H1 (cell line): ENCODE results near the gene SUMF1.

Experiments
- CREB1 ChIP-seq: IDR thresholded peaks from 2 replicates; pipeline ENCODE4 v1.6.1; 2012; ENCODE audit warnings: inconsistent platforms
- CTCF ChIP-seq, 3 experiments: IDR thresholded peaks; 1 replicate in 2 of 3; 2 replicates in 1 of 3; pipeline versions ENCODE4 v1.5.1 to v1.6.1; 2011; ENCODE audit warnings: low read length in 3 of 3, mild to moderate bottlenecking in 3 of 3, inconsistent platforms in 2 of 3, low read depth in 1 of 3, moderate library complexity in 1 of 3; ENCODE audit not compliant: insufficient read depth in 1 of 3; ENCODE audit errors: control extremely low read depth in 1 of 3
- EZH2 ChIP-seq: fragments of 200-600 bp; sonication (generic); IDR thresholded peaks from 2 replicates; pipeline ENCODE4 v1.7.1; 2012; ENCODE audit warnings: low read depth, mild to moderate bottlenecking, moderate library complexity, low read length, inconsistent platforms; ENCODE audit not compliant: severe bottlenecking
- FOSL1 ChIP-seq: IDR thresholded peaks from 2 replicates; pipeline ENCODE4 v1.6.1; 2011; ENCODE audit warnings: mild to moderate bottlenecking, low read depth, low read length, moderate library complexity; ENCODE audit not compliant: insufficient read depth
- POLR2A ChIP-seq, 2 experiments: IDR thresholded peaks; 1 replicate in 1 of 2; 2 replicates in 1 of 2; pipeline ENCODE4 v1.6.1; 2011; ENCODE audit warnings: low read depth in 2 of 2, low read length in 2 of 2, mild to moderate bottlenecking in 2 of 2; ENCODE audit errors: control extremely low read depth in 1 of 2
- POLR2AphosphoS5 ChIP-seq: IDR thresholded peaks from 2 replicates; pipeline ENCODE4 v1.6.1; 2011; ENCODE audit warnings: low read depth, low read length
- SUZ12 ChIP-seq: fragments of 200-600 bp; sonication (generic); IDR thresholded peaks from 2 replicates; pipeline ENCODE4 v1.6.1; 2012; ENCODE audit warnings: mild to moderate bottlenecking, inconsistent platforms, low read length, moderate library complexity, mixed read lengths

DNA sequence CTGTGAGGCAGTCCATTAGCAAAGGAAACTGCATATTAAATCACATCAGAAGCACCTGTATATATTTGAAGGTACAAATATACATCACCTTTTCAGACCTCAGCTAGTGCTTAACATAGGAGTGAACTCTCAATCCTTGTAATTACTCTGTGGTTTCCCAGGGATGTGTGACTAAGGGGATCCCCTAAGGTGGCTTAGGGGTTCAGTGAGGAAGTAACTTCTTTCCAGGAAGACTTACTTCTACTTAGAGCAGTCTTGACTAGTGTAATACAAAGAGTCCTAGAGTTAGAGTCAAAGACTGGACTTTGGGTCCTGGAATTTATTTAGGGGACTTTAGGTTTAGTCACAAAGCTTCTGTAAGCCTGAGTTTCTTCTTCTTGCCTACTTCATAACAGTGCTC, 8.7 kb upstream of the SUMF1 start:
- no peak for TF ChIP-seq EZH2
- no peak for TF ChIP-seq POLR2A (IDR thresholded peaks at IDR 0.05; ENCODE audit: control extremely low read depth in 1 of 2, low read depth in 2 of 2, low read length in 2 of 2)
- TF ChIP-seq SUZ12: no peak
- no peak for TF ChIP-seq CREB1
- no peak for TF ChIP-seq POLR2AphosphoS5
- no peak for TF ChIP-seq CTCF (IDR thresholded peaks at IDR 0.05; ENCODE audit: control extremely low read depth in 1 of 3, insufficient read depth in 1 of 3, low read depth in 1 of 3, low read length in 3 of 3)
- TF ChIP-seq FOSL1: no peak
